K562 (cell line): ENCODE measurements around the gene DENND5B. TPM values are rescaled to one million over a fixed set of nuclear protein-coding genes. Genes with fewer than 3 reads are reported as not detected.
"Not testable (repeated sequence)": the region's sequence is repeated elsewhere in the genome, so short reads cannot be mapped to it uniquely, and the experiment has no call there.

Experiments used
- ATAC-seq: fragments of 200-7000 bp; cut with Tn5 transposase; 3 replicates; pipeline ENCODE4 v1.9.1; 2020; ENCODE audit warnings: moderate library complexity
- BruUV-seq: library from RNA; stranded (reverse); fragments of 400-500 nt; replicated peaks from 2 replicates; lab custom pipeline; 2021; lab: Mats Ljungman, UMichigan
- CTCF ChIA-PET: fragments of 300-600 bp; formaldehyde crosslinking; extraction: SDS; loops from one replicate; lab custom pipeline; 2021; ENCODE audit warnings: low intra/inter-chr PET ratio; lab: Yijun Ruan, JAX
- POLR2A ChIA-PET: fragments of 300-600, 350-650 bp; sonication (Branson Sonifier 250); formaldehyde crosslinking; extraction: SDS; loops from one replicate; lab custom pipeline; 2021; ENCODE audit warnings: antibody characterized with exemption, inconsistent platforms; lab: Yijun Ruan, JAX
- DNase-seq, 4 experiments: peaks; one replicate each; pipeline versions ENCODE4 v3.0.0 to v3.0.0-alpha.2; 2011 to 2018; ENCODE audit warnings: low spot score in 3 of 4, mixed read lengths in 3 of 4; ENCODE audit errors: extremely low read depth in 1 of 4
- FAIRE-seq: peaks from 2 replicates; lab custom pipeline; 2011; peaks lifted over from hg19 to GRCh38; lab: Jason Lieb, UNC
- H2AFZ ChIP-seq: 2 replicates; pipeline ENCODE4 v1.6.0; 2011; ENCODE audit warnings: low read depth, low read length, control low read depth, inconsistent platforms
- H3K27ac ChIP-seq: fragments of 200-600 bp; 3 replicates; pipeline ENCODE4 v1.8.0; 2011; ENCODE audit warnings: low read depth, mild to moderate bottlenecking, control low read depth, inconsistent platforms, low read length, moderate library complexity, mixed read lengths; ENCODE audit errors: extremely low read depth
- H3K27me3 ChIP-seq, 2 experiments: fragments of 300-600 bp in 1 of 2; 2 replicates in 1 of 2; 3 replicates in 1 of 2; pipeline versions ENCODE4 v1.6.0 to v1.8.0; 2011; ENCODE audit warnings: inconsistent platforms in 2 of 2, low read length in 2 of 2, mild to moderate bottlenecking in 1 of 2, mixed read lengths in 1 of 2, moderate library complexity in 1 of 2; ENCODE audit not compliant: control insufficient read depth in 2 of 2, insufficient read depth in 2 of 2
- H3K36me3 ChIP-seq: fragments of 300-600 bp; 3 replicates; pipeline ENCODE4 v1.8.0; 2011; ENCODE audit warnings: mild to moderate bottlenecking, low read length, inconsistent platforms; ENCODE audit not compliant: control insufficient read depth, insufficient read depth
- H3K4me1 ChIP-seq, 2 experiments: fragments of 200-600 bp in 1 of 2; replicated peaks in 1 of 2; 2 replicates in 1 of 2; 3 replicates in 1 of 2; pipeline versions ENCODE4 v1.5.1 to v1.8.0; 2011; ENCODE audit warnings: inconsistent platforms in 2 of 2, low read length in 2 of 2, mild to moderate bottlenecking in 1 of 2, mixed read lengths in 1 of 2, moderate library complexity in 1 of 2; ENCODE audit not compliant: control insufficient read depth in 2 of 2, insufficient read depth in 2 of 2
- H3K4me2 ChIP-seq: 2 replicates; pipeline ENCODE4 v1.6.1; 2011; ENCODE audit warnings: low read length, control low read depth, inconsistent platforms, mixed read lengths; ENCODE audit not compliant: insufficient read depth
- H3K4me3 ChIP-seq: fragments of 200-600 bp; sonication (generic), shearing (Covaris generic); 2 replicates; pipeline ENCODE4 v1.5.1; 2016; ENCODE audit warnings: control low read depth, inconsistent platforms
- H3K79me2 ChIP-seq: fragments of 200-600 bp; 3 replicates; pipeline ENCODE4 v1.8.0; 2011; ENCODE audit warnings: low read length, inconsistent platforms; ENCODE audit not compliant: control insufficient read depth, insufficient read depth
- H3K9ac ChIP-seq, 2 experiments: 2 replicates each; pipeline versions ENCODE4 v1.6.0 to v1.6.1; 2011; ENCODE audit warnings: low read depth in 2 of 2, low read length in 2 of 2, control low read depth in 1 of 2, inconsistent platforms in 1 of 2, mild to moderate bottlenecking in 1 of 2, mixed read lengths in 1 of 2; ENCODE audit not compliant: insufficient read depth in 1 of 2
- H3K9me1 ChIP-seq: one replicate; pipeline ENCODE4 v1.6.0; 2011; ENCODE audit warnings: inconsistent platforms, mild to moderate bottlenecking, low read length, moderate library complexity; ENCODE audit not compliant: control insufficient read depth, insufficient read depth
- H3K9me3 ChIP-seq: replicated peaks from 2 replicates; pipeline ENCODE4 v1.5.1; 2011; ENCODE audit warnings: low read depth, low read length, inconsistent platforms; ENCODE audit not compliant: control insufficient read depth, insufficient read depth
- H4K20me1 ChIP-seq: replicated peaks from 2 replicates; pipeline ENCODE4 v1.6.1; 2011; ENCODE audit warnings: low read length, inconsistent platforms, mixed read lengths; ENCODE audit not compliant: control insufficient read depth, insufficient read depth
- ARID2 ChIP-seq: fragments of 450-650 bp; IDR thresholded peaks from 2 replicates; pipeline ENCODE4 v1.6.1; 2017; ENCODE audit warnings: antibody characterized with exemption, mild to moderate bottlenecking
- ATF7 ChIP-seq: fragments of 450-650 bp; IDR thresholded peaks from 2 replicates; pipeline ENCODE4 v1.7.1; 2014; ENCODE audit warnings: mild to moderate bottlenecking, moderate library complexity
- DPF2 ChIP-seq: fragments of 450-650 bp; IDR thresholded peaks from 2 replicates; pipeline ENCODE4 v1.6.1; 2016
- MAFF ChIP-seq: IDR thresholded peaks from 2 replicates; pipeline ENCODE4 v1.6.1; 2012; ENCODE audit warnings: low read length, improper control_type of control experiment
- MAFK ChIP-seq: IDR thresholded peaks from 2 replicates; pipeline ENCODE4 v1.6.1; 2011; ENCODE audit warnings: low read length, improper control_type of control experiment
- MAZ ChIP-seq, 2 experiments: fragments of 450-650 bp in 1 of 2; sonication (generic) in 1 of 2; formaldehyde crosslinking; IDR thresholded peaks in 1 of 2; conservative IDR thresholded peaks in 1 of 2; 2 replicates each; pipeline versions ENCODE4 v1.4.0 to v1.5.0; 2020; ENCODE audit warnings: mild to moderate bottlenecking in 1 of 2, missing genetic modification reagents in 1 of 2
- RAD21 ChIP-seq, 2 experiments: fragments of 250-450 bp in 1 of 2; fragments of 450-650 bp in 1 of 2; sonication (Bioruptor Pico) in 1 of 2; formaldehyde crosslinking in 1 of 2; IDR thresholded peaks in 1 of 2; conservative IDR thresholded peaks in 1 of 2; 2 replicates each; pipeline versions ENCODE4 v1.4.0 to v1.8.0; 2020 to 2022; ENCODE audit warnings: mild to moderate bottlenecking in 2 of 2, moderate library complexity in 1 of 2
- SOX6 ChIP-seq: fragments of 450-650 bp; IDR thresholded peaks from 2 replicates; pipeline ENCODE4 v1.6.1; 2014; ENCODE audit warnings: mild to moderate bottlenecking
- STAG1 ChIP-seq: sonication (generic); formaldehyde crosslinking; IDR thresholded peaks from 2 replicates; pipeline ENCODE4 v1.5.0; 2020; ENCODE audit warnings: missing genetic modification reagents, borderline replicate concordance
- ZNF316 ChIP-seq: fragments of 450-650 bp; IDR thresholded peaks from 2 replicates; pipeline ENCODE4 v1.6.1; 2016
- WGBS: fragments of 100-300 bp; shearing (Covaris generic); methylation state at CpG from one replicate; pipeline ENCODE4 v1.1.6; 2016; ENCODE audit warnings: low coverage, mixed read lengths; ENCODE audit not compliant: insufficient coverage; ENCODE audit errors: missing lambda C conversion rate; 5-methylcytosine and 5-hydroxymethylcytosine counted together
- in situ Hi-C: fragments of 300-500 bp; cut with MboI; formaldehyde crosslinking; loops from 4 replicates; pipeline ENCODE4 v1.15.0; 2018; ENCODE audit warnings: inconsistent platforms, mixed read lengths
- intact Hi-C: fragments of 100-400 bp; cut with micrococcal nuclease; formaldehyde crosslinking; loops from 2 replicates; pipeline ENCODE4 v1.14.2; 2022
- polyA plus RNA-seq, 8 experiments: library from polyadenylated mRNA; depleted of rRNA in 4 of 8; stranded (reverse) in 5 of 8; unstranded in 3 of 8; fragments of >200 nt; fragmentation: Nextera tagmentation in 2 of 8; fragmentation: Illumina TruSeq in 1 of 8; extraction: Ambion mirVana in 2 of 8; extraction: Trizol in 1 of 8; gene quantifications; 2 replicates each; pipeline versions ENCODE4 v1.2.1 to v1.2.3, GENCODE V29; 2011 to 2014; ENCODE audit warnings: inconsistent platforms in 1 of 8, missing spikeins in 1 of 8
- total RNA-seq, 7 experiments: library from RNA; depleted of rRNA in 6 of 7; stranded (reverse); fragments of >200 nt in 6 of 7; fragmentation: Illumina TruSeq in 2 of 7; extraction: Trizol in 2 of 7; gene quantifications; 2 replicates each; pipeline versions ENCODE4 v1.2.1 to v1.2.3, GENCODE V29; 2011 to 2021; ENCODE audit warnings: low replicate concordance in 1 of 7
- TF ChIP-seq, protein P1 (sequence below), 3 experiments: IDR thresholded peaks in 2 of 3; conservative IDR thresholded peaks in 1 of 3; 2 replicates each; pipeline ENCODE4 v1.5.1; 2011 to 2012; ENCODE audit warnings: low read length in 3 of 3, mild to moderate bottlenecking in 3 of 3, control low read depth in 2 of 3, improper control_type of control experiment in 1 of 3, inconsistent platforms in 1 of 3, low read depth in 1 of 3, mixed read lengths in 1 of 3, moderate library complexity in 1 of 3; ENCODE audit not compliant: insufficient read depth in 2 of 3
- TF ChIP-seq, protein P2 (sequence below): fragments of 450-650 bp; formaldehyde crosslinking; IDR thresholded peaks from 2 replicates; pipeline ENCODE4 v1.4.0; 2020; ENCODE audit warnings: mild to moderate bottlenecking, moderate library complexity

Gene DENND5B
- total and polyA plus RNA-seq, 9 of the 15 experiments (the other 6 are each of a cell fraction or from before 2014, with no cell fraction given): 0.99 to 6.0 (median 3.6) TPM

DNA sequence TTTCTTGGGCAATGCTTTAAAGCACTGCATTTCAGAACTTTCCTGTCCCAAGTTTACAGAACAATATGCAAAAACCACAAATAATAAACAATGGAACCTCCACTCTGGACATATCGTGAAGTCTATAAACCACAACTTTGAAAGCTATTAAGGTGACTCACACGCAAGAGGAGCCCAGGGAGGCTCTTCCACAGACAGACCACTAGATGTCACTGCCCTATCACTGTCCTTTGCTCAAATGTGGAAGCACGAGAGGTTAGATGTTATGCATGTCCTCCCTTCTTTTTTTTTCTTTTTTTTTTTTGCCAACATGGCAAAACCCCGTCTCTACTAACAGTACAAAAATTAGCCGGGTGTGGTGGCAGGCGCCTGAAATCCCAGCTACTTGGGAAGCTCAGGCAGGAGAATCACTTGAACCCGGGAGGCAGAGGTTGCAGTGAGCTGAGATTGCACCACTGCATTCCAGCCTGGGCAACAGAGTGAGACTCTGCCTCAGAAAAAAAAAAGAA lies 187.8 kb downstream of the DENND5B start:
- ChIA-PET POLR2A (interaction anchor here (0.6 to 1.5 kb wide), 3 partner anchors 13 to 392 kb away, joined by 3 to 8 read pairs (median 3); no protein-coding TSS in a partner anchor), CTCF (interaction anchor here (0.7 to 2.8 kb wide), 4 partner anchors 152 to 902 kb away, joined by 3 to 41 read pairs (median 5); no protein-coding TSS in a partner anchor)
- H3K4me2 ChIP-seq, H3K9me3 ChIP-seq, H3K27me3 ChIP-seq, H3K36me3 ChIP-seq, BruUV-seq, H2AFZ ChIP-seq, H3K9me1 ChIP-seq, H3K79me2 ChIP-seq, H3K4me3 ChIP-seq, H4K20me1 ChIP-seq, H3K9ac ChIP-seq, H3K4me1 ChIP-seq, H3K27ac ChIP-seq: not testable (repeated sequence)
- in situ Hi-C loops (loop anchor here (5.0 to 10.0 kb wide), 2 partner anchors 234 to 912 kb away; no protein-coding TSS in a partner anchor), intact Hi-C loops (loop anchor here (1.0 to 5.0 kb wide), 2 partner anchors 233 to 909 kb away; no protein-coding TSS in a partner anchor)
- ATAC-seq (peak; percentile 98), FAIRE-seq (peak; percentile 98), DNase-seq (peak; percentile 63 to 82 (median 70))
- WGBS: 0% methylated on average over 6 of the region's 7 CpGs
- TF ChIP-seq ZNF316 (peak; percentile 92), STAG1 (CRISPR knock-in tag) (peak; percentile 80; the same call in 1 of the 2 replicates), MAFK (peak; percentile 24; the same call in 1 of the 2 replicates), ARID2 (peak; percentile 92; the same call in 1 of the 2 replicates), DPF2 (peak; percentile 18; the same call in 1 of the 2 replicates), ATF7 (peak; percentile 30; the same call in 1 of the 2 replicates), RAD21 (CRISPR knock-in tag; conservative IDR thresholded peaks at IDR 0.05 in 1 of 2, IDR thresholded peaks at IDR 0.05 in 1 of 2) (peak; percentile 92 to 93), SOX6 (peak; percentile 20; the same call in 1 of the 2 replicates), MAFF (peak; percentile 31; the same call in 1 of the 2 replicates), MAZ (CRISPR knock-in tag; conservative IDR thresholded peaks at IDR 0.05 in 1 of 2, IDR thresholded peaks at IDR 0.05 in 1 of 2) (peak in 1 of 2 experiments; percentile 35; a peak in 1 of 4 replicates)
- TF ChIP-seq, protein P1, sequence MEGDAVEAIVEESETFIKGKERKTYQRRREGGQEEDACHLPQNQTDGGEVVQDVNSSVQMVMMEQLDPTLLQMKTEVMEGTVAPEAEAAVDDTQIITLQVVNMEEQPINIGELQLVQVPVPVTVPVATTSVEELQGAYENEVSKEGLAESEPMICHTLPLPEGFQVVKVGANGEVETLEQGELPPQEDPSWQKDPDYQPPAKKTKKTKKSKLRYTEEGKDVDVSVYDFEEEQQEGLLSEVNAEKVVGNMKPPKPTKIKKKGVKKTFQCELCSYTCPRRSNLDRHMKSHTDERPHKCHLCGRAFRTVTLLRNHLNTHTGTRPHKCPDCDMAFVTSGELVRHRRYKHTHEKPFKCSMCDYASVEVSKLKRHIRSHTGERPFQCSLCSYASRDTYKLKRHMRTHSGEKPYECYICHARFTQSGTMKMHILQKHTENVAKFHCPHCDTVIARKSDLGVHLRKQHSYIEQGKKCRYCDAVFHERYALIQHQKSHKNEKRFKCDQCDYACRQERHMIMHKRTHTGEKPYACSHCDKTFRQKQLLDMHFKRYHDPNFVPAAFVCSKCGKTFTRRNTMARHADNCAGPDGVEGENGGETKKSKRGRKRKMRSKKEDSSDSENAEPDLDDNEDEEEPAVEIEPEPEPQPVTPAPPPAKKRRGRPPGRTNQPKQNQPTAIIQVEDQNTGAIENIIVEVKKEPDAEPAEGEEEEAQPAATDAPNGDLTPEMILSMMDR (IDR thresholded peaks at IDR 0.05 in 2 of 3, conservative IDR thresholded peaks at IDR 0.05 in 1 of 3; ENCODE audit: insufficient read depth in 2 of 3, low read depth in 1 of 3, low read length in 3 of 3): peak; percentile 81 to 93 (median 86)
- TF ChIP-seq, protein P2, sequence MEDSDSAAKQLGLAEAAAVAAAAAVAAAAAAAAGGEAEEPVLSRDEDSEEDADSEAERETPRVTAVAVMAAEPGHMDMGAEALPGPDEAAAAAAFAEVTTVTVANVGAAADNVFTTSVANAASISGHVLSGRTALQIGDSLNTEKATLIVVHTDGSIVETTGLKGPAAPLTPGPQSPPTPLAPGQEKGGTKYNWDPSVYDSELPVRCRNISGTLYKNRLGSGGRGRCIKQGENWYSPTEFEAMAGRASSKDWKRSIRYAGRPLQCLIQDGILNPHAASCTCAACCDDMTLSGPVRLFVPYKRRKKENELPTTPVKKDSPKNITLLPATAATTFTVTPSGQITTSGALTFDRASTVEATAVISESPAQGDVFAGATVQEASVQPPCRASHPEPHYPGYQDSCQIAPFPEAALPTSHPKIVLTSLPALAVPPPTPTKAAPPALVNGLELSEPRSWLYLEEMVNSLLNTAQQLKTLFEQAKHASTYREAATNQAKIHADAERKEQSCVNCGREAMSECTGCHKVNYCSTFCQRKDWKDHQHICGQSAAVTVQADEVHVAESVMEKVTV (CRISPR knock-in tag): peak; percentile 88
